Duodenal mucosa (tissue), 2 donors: ENCODE measurements around the gene NPAS3.

Experiments
- H3K27ac ChIP-seq: one replicate; pipeline ENCODE4 v1.7.0; 2013; ENCODE audit warnings: low read depth, low read length
- H3K27me3 ChIP-seq, 2 donors: one replicate each; pipeline ENCODE4 v1.7.0; 2013; ENCODE audit warnings: low read length in 2 of 2, control low read depth in 1 of 2; ENCODE audit not compliant: insufficient read depth in 2 of 2, control insufficient read depth in 1 of 2
- H3K36me3 ChIP-seq, 2 donors: one replicate each; pipeline ENCODE4 v1.7.0; 2013; ENCODE audit warnings: low read length in 2 of 2, control low read depth in 1 of 2; ENCODE audit not compliant: insufficient read depth in 2 of 2, control insufficient read depth in 1 of 2
- H3K4me1 ChIP-seq, 2 donors: one replicate each; pipeline ENCODE4 v1.7.0; 2013; ENCODE audit warnings: low read length in 2 of 2, control low read depth in 1 of 2; ENCODE audit not compliant: insufficient read depth in 2 of 2, control insufficient read depth in 1 of 2
- H3K4me3 ChIP-seq, 2 donors: one replicate each; pipeline ENCODE4 v1.7.0; 2013; ENCODE audit warnings: low read length in 2 of 2, low read depth in 1 of 2
- H3K9ac ChIP-seq, 2 donors: one replicate each; pipeline ENCODE4 v1.7.0; 2013; ENCODE audit warnings: low read length in 2 of 2, low read depth in 1 of 2
- H3K9me3 ChIP-seq, 2 donors: one replicate each; pipeline ENCODE4 v1.7.0; 2013; ENCODE audit warnings: low read length in 2 of 2, control low read depth in 1 of 2; ENCODE audit not compliant: control insufficient read depth in 1 of 2

Gene NPAS3

GRCh38 chr14:33402604-33403003 lies 463.9 kb downstream of the NPAS3 start:
- Histone ChIP-seq H3K27me3 (no peaks in the 10 kb centered on the region), H3K36me3 (no peaks in the 10 kb centered on the region), H3K27ac (no peak overlapping the region), H3K9ac (no peak overlapping the region), H3K4me1 (no peaks in the 10 kb centered on the region), H3K9me3 (no peaks in the 10 kb centered on the region), H3K4me3 (no peak overlapping the region)

GRCh38 chr14:33404054-33404453 lies 465.4 kb downstream of the NPAS3 start:
- Histone ChIP-seq H3K9ac (no peak overlapping the region), H3K4me3 (no peak overlapping the region), H3K9me3 (no peaks in the 10 kb centered on the region), H3K27ac (no peak overlapping the region), H3K4me1 (peaks cover 0 to 7% of the 10 kb centered on the region in 2 donors), H3K27me3 (no peaks in the 10 kb centered on the region), H3K36me3 (no peaks in the 10 kb centered on the region)

GRCh38 chr14:33404964-33405574 lies 466.4 kb downstream of the NPAS3 start:
- Histone ChIP-seq H3K4me1 (peaks cover 0 to 7% of the 10 kb centered on the region in 2 donors), H3K4me3 (no peak overlapping the region), H3K9ac (no peak overlapping the region), H3K27ac (no peak overlapping the region), H3K9me3 (no peaks in the 10 kb centered on the region), H3K36me3 (no peaks in the 10 kb centered on the region), H3K27me3 (no peaks in the 10 kb centered on the region)

GRCh38 chr14:33406766-33407165 lies 468.1 kb downstream of the NPAS3 start:
- Histone ChIP-seq H3K27me3 (no peaks in the 10 kb centered on the region), H3K27ac (no peak overlapping the region), H3K9ac (no peak overlapping the region), H3K4me3 (no peak overlapping the region), H3K4me1 (peaks cover 0 to 7% of the 10 kb centered on the region in 2 donors), H3K36me3 (no peaks in the 10 kb centered on the region), H3K9me3 (no peaks in the 10 kb centered on the region)

- H3K9ac ChIP-seq, result no peak overlapping the region
Observed at GRCh38 chr14:33408291-33408690, 469.6 kb downstream of the NPAS3 start.

GRCh38 chr14:33412450-33412849 lies 473.8 kb downstream of the NPAS3 start:
- H3K4me3 ChIP-seq, result no peak overlapping the region
- no peaks in the 10 kb centered on the region for H3K36me3 ChIP-seq
- no peak overlapping the region for H3K27ac ChIP-seq
- H3K4me1 ChIP-seq, result peaks cover 0 to 7% of the 10 kb centered on the region in 2 donors
- H3K9ac ChIP-seq, result no peak overlapping the region
- no peaks in the 10 kb centered on the region for H3K9me3 ChIP-seq
- no peaks in the 10 kb centered on the region for H3K27me3 ChIP-seq

More at GRCh38 chr14:33408291-33408690, 469.6 kb downstream of the NPAS3 start:
- Histone ChIP-seq H3K9me3 (no peaks in the 10 kb centered on the region), H3K27me3 (no peaks in the 10 kb centered on the region), H3K4me1 (peaks cover 0 to 7% of the 10 kb centered on the region in 2 donors), H3K27ac (no peak overlapping the region), H3K36me3 (no peaks in the 10 kb centered on the region), H3K4me3 (no peak overlapping the region)

GRCh38 chr14:33413381-33413780 lies 474.7 kb downstream of the NPAS3 start:
- no peak overlapping the region for H3K4me3 ChIP-seq
- H3K27me3 ChIP-seq, result no peaks in the 10 kb centered on the region
- no peaks in the 10 kb centered on the region for H3K9me3 ChIP-seq
- H3K27ac ChIP-seq, result no peak overlapping the region
- H3K4me1 ChIP-seq, result peaks cover 0 to 3% of the 10 kb centered on the region in 2 donors
- no peak overlapping the region for H3K9ac ChIP-seq
- H3K36me3 ChIP-seq, result no peaks in the 10 kb centered on the region

GRCh38 chr14:33414041-33414440 lies 475.4 kb downstream of the NPAS3 start:
- no peaks in the 10 kb centered on the region for H3K36me3 ChIP-seq
- no peaks in the 10 kb centered on the region for H3K27me3 ChIP-seq
- no peaks in the 10 kb centered on the region for H3K9me3 ChIP-seq
- no peak overlapping the region for H3K27ac ChIP-seq
- no peak overlapping the region for H3K9ac ChIP-seq
- H3K4me3 ChIP-seq, result no peak overlapping the region
- H3K4me1 ChIP-seq, result no peaks in the 10 kb centered on the region

- Histone ChIP-seq H3K36me3 (no peaks in the 10 kb centered on the region), H3K4me3 (no peak overlapping the region), H3K9ac (no peak overlapping the region), H3K9me3 (no peaks in the 10 kb centered on the region), H3K27me3 (no peaks in the 10 kb centered on the region), H3K27ac (no peak overlapping the region), H3K4me1 (no peaks in the 10 kb centered on the region)
Observed at GRCh38 chr14:33420051-33420627, 481.5 kb downstream of the NPAS3 start.

- Histone ChIP-seq H3K9me3 (no peaks in the 10 kb centered on the region), H3K4me3 (no peak overlapping the region), H3K36me3 (no peaks in the 10 kb centered on the region), H3K4me1 (no peaks in the 10 kb centered on the region), H3K27me3 (peaks cover 0 to 3% of the 10 kb centered on the region in 2 donors), H3K9ac (no peak overlapping the region), H3K27ac (no peak overlapping the region)
Observed at GRCh38 chr14:33430414-33431035, 491.8 kb downstream of the NPAS3 start.
